ENCODE data around the gene SPATA2.

The SPATA2 gene

DNA sequence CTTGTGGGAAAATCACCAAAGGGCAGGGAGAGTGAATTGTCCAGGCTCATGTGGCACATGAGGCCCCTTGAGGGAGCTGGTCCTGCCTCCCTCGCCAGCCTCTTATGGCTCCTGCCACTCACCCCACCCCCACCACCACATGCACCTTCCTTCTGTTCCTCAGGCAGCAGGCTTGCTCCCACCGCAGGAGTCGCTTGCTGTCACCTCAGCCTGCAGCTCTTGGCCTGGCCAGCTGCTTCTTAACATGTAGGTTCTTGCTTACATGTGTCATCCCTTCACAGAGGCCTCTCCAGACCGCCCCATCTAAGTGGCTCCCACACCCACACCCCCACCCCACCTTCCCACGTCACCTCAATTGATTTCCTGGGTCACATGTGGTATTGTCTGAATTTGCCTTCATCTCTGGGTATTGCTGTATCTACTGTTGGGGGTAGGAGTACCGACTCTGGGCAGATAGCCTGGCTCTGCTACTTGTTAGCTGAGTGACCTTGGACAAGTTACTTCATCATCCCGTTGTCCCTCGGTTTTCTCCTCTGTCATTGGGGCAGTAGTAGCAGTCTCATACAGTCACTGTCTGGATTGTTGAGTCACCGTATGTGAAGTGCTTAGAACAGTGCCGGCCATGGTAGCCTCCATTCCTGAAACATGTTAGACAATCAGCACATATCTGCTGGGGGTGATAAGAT lies 61.0 kb downstream of the SPATA2 start:
- DNase-seq (ENCODE audit: low read depth): no peak
- H3K4me3 ChIP-seq (ENCODE audit: low read depth, low read length): no peak overlapping the region
- TF ChIP-seq, protein P1, sequence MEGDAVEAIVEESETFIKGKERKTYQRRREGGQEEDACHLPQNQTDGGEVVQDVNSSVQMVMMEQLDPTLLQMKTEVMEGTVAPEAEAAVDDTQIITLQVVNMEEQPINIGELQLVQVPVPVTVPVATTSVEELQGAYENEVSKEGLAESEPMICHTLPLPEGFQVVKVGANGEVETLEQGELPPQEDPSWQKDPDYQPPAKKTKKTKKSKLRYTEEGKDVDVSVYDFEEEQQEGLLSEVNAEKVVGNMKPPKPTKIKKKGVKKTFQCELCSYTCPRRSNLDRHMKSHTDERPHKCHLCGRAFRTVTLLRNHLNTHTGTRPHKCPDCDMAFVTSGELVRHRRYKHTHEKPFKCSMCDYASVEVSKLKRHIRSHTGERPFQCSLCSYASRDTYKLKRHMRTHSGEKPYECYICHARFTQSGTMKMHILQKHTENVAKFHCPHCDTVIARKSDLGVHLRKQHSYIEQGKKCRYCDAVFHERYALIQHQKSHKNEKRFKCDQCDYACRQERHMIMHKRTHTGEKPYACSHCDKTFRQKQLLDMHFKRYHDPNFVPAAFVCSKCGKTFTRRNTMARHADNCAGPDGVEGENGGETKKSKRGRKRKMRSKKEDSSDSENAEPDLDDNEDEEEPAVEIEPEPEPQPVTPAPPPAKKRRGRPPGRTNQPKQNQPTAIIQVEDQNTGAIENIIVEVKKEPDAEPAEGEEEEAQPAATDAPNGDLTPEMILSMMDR (IDR thresholded peaks at IDR 0.05; ENCODE audit: control insufficient read depth, extremely low read depth, insufficient read depth): no peak

DNA sequence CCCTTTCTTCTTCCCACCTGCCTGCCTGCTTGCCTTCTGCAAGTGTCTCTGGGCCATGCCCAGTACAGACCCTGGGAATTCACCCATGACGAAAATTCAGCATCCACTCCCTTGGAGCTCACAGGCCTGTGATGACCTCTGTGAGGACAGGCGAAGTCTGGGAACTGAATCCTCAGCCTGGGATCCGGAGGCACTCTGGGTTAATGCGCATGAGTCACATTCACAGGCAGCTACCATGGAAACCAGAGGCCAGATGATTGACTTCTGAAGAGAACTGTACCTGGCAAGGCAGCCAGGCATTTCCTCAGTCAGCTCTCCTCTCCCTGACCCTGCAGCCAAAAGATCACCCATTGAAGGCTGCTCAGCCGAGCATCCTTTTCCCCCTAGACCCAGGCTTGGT lies 61.7 kb downstream of the SPATA2 start:
- TF ChIP-seq, protein P1 (IDR thresholded peaks at IDR 0.05; ENCODE audit: control insufficient read depth, extremely low read depth, insufficient read depth): no peak
- no peak overlapping the region for H3K4me3 ChIP-seq (ENCODE audit: low read depth, low read length)
- no peak for DNase-seq (ENCODE audit: low read depth)

All from LNCaP clone FGC (cell line).